ENCODE results near the gene MAN2B1. TPM values are rescaled to one million over a fixed set of nuclear protein-coding genes. Genes with fewer than 3 reads are reported as not detected.

Gene MAN2B1
- total and polyA plus RNA-seq, 4 donors = 38.7 to 160 (median 105) TPM

DNA sequence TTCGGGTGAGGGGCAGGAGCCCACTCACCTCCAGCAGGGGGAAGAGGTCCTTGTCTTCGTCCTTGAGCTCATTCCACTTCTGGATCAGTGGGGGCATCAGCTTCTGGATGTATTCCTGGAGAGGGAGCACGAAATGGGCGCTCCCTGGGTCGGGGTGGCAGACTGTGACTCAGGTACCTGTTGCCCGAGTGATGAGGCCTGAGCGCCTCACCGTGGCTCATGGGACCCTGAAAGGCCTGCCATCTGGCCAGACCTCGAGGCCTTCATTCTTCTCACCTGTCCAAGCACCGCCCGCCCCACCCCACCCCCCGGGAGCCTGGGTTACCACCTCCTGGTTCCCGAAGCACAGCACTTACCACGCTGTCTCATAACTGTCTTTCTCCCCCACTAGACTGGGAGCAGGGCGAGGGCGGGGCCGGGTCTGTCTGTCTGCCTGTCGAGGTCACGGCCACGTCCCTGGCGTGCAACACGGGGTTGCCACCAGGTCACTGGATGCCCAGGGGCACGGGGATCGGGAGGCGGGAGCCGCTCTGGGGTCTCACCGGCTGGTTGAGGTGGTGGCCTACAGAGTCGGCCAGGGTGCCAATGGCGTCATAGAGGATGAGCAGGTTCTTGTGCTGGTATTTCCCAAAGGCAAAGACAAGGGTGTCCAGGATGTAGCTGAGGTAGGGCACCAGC, 39.3 kb upstream of the MAN2B1 start:
- Histone ChIP-seq H3K4me1 (ENCODE audit: control insufficient read depth in 5 of 5, insufficient read depth in 5 of 5, low read length in 5 of 5) (no peaks in the 10 kb centered on the region), H3K4me3 (no peak overlapping the region), H3K9ac (ENCODE audit: insufficient read depth in 1 of 2, low read length in 2 of 2) (no peak overlapping the region), H3K27me3 (ENCODE audit: control insufficient read depth in 3 of 3, insufficient read depth in 3 of 3, low read length in 2 of 3) (no peaks in the 10 kb centered on the region), H3K27ac (ENCODE audit: low read depth in 1 of 2, low read length in 1 of 2) (no peak overlapping the region), H3K9me3 (ENCODE audit: control insufficient read depth in 4 of 4, insufficient read depth in 3 of 4, low read length in 3 of 4) (no peaks in the 10 kb centered on the region), H3K36me3 (ENCODE audit: control insufficient read depth in 4 of 4, insufficient read depth in 4 of 4, low read length in 4 of 4) (peaks cover 23 to 66% (median 44%) of the 10 kb centered on the region in 4 donors)
- TF ChIP-seq, protein P1, sequence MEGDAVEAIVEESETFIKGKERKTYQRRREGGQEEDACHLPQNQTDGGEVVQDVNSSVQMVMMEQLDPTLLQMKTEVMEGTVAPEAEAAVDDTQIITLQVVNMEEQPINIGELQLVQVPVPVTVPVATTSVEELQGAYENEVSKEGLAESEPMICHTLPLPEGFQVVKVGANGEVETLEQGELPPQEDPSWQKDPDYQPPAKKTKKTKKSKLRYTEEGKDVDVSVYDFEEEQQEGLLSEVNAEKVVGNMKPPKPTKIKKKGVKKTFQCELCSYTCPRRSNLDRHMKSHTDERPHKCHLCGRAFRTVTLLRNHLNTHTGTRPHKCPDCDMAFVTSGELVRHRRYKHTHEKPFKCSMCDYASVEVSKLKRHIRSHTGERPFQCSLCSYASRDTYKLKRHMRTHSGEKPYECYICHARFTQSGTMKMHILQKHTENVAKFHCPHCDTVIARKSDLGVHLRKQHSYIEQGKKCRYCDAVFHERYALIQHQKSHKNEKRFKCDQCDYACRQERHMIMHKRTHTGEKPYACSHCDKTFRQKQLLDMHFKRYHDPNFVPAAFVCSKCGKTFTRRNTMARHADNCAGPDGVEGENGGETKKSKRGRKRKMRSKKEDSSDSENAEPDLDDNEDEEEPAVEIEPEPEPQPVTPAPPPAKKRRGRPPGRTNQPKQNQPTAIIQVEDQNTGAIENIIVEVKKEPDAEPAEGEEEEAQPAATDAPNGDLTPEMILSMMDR (IDR thresholded peaks at IDR 0.05; ENCODE audit: control extremely low read depth, extremely low read depth) = no peak
- ATAC-seq (ENCODE audit: insufficient read depth, low FRiP score) (no peak), DNase-seq (no peak)
- WGBS, 2 donors = 94 to 96% methylated on average over 28 to 29 of the region's 29 CpGs

DNA sequence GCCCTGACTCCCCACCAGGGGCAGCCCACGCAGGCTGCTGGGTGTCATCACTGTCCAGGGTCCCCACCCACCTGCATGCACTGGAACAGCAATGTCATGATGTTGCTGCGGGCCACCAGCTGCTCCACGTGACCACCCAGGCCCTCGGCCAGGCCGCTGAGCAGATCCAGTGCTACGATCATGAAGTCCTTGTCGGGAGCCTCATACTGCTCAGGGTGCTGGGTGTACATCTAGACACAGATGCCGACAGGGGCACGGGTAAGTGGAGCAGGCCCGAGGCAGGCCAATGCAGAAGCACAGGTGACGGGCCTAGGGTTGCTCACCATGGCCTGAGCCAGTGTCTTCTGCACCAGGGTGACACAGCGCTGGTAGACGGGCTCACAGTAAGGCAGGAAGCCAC, 38.6 kb upstream of the MAN2B1 start:
- peaks cover 24 to 65% (median 38%) of the 10 kb centered on the region in 4 donors for H3K36me3 ChIP-seq (ENCODE audit: control insufficient read depth in 4 of 4, insufficient read depth in 4 of 4, low read length in 4 of 4)
- no peak overlapping the region for H3K9ac ChIP-seq (ENCODE audit: insufficient read depth in 1 of 2, low read length in 2 of 2)
- ATAC-seq (ENCODE audit: insufficient read depth, low FRiP score) (no peak), DNase-seq (no peak)
- H3K4me1 ChIP-seq (ENCODE audit: control insufficient read depth in 5 of 5, insufficient read depth in 5 of 5, low read length in 5 of 5) = no peaks in the 10 kb centered on the region
- 94 to 95% methylated on average over 13 of the region's 13 CpGs for WGBS, 2 donors
- H3K27me3 ChIP-seq (ENCODE audit: control insufficient read depth in 3 of 3, insufficient read depth in 3 of 3, low read length in 2 of 3) = no peaks in the 10 kb centered on the region
- TF ChIP-seq, protein P1 (IDR thresholded peaks at IDR 0.05; ENCODE audit: control extremely low read depth, extremely low read depth) = no peak
- H3K9me3 ChIP-seq (ENCODE audit: control insufficient read depth in 4 of 4, insufficient read depth in 3 of 4, low read length in 3 of 4) = no peaks in the 10 kb centered on the region
- no peak overlapping the region for H3K4me3 ChIP-seq
- no peak overlapping the region for H3K27ac ChIP-seq (ENCODE audit: low read depth in 1 of 2, low read length in 1 of 2)

DNA sequence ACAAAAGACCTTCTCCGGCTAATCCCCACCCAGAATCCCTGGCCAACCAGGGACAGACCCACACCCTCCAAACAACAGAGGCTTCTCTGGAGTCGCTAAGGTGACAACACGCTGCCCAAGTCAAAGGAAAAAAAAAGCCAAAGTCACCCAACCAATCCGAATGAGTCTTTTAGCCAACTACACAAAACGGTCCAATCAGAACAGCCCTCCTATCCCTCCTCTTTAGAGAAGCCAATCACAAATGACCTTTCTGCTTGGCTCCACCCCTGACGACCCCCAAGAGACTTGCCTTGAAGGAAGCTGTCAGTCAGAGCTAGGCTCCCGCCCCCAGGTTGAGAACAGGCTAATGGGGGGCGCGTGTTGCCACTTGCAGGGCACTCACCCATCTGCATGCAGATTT, 36.5 kb upstream of the MAN2B1 start:
- no peak overlapping the region for H3K27ac ChIP-seq (ENCODE audit: low read depth in 1 of 2, low read length in 1 of 2)
- H3K9me3 ChIP-seq (ENCODE audit: control insufficient read depth in 4 of 4, insufficient read depth in 3 of 4, low read length in 3 of 4) = no peaks in the 10 kb centered on the region
- WGBS, 2 donors = 79 to 81% methylated on average over 9 of the region's 9 CpGs
- no peaks in the 10 kb centered on the region for H3K4me1 ChIP-seq (ENCODE audit: control insufficient read depth in 5 of 5, insufficient read depth in 5 of 5, low read length in 5 of 5)
- H3K36me3 ChIP-seq (ENCODE audit: control insufficient read depth in 4 of 4, insufficient read depth in 4 of 4, low read length in 4 of 4) = peaks cover 14 to 61% (median 33%) of the 10 kb centered on the region in 4 donors
- H3K9ac ChIP-seq (ENCODE audit: insufficient read depth in 1 of 2, low read length in 2 of 2) = no peak overlapping the region
- ATAC-seq (ENCODE audit: insufficient read depth, low FRiP score) (no peak), DNase-seq (peak in 2 of 3 donors; percentile 33 to 44)
- no peaks in the 10 kb centered on the region for H3K27me3 ChIP-seq (ENCODE audit: control insufficient read depth in 3 of 3, insufficient read depth in 3 of 3, low read length in 2 of 3)
- TF ChIP-seq, protein P1 (IDR thresholded peaks at IDR 0.05; ENCODE audit: control extremely low read depth, extremely low read depth) = no peak
- no peak overlapping the region for H3K4me3 ChIP-seq

Data from lung (tissue), 12 donors.